NCI-H1048 (cell line): ENCODE results near the gene TRA2A.
"Not testable (repeated sequence)": the region's sequence is repeated elsewhere in the genome, so short reads cannot be mapped to it uniquely, and the experiment has no call there.

ENCODE experiments used
- DNase-seq: peaks from one replicate; lab custom pipeline; 2025; lab: John Stamatoyannopoulos, UW

The TRA2A gene

DNA sequence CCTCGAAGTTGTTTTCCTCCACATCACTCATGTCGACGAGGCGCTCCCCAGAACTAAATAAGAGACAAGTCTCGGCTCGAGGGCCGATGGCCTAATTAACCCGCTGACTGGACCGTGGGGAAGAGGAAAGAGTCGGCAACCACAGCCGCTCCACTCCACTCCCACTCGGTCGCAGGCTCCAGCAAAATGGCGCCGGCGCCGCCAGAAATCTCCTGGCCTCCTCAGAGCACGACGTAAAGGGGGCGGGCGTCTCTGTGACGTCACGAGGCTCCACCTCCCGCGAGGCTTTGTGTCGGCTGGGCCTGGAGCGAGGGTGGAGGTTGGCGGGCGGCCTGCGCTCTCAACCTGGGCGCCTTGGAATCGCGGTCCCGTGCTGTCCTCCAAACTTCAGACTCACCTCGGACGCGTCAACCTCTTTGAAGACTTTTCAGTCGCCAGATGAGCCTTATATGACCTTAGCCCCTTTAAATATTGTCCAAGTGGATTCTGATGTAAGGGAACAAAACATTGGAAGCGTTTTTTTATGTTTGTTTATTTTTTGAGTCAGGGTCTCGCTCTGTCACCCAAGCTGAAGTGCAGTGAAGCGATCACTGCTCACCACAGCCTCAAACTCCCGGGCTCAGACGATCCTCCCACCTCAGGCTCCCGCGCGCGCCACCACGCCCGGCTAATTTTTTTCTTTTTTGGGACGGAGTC, at the start of gene TRA2A:
Gene TRA2A (minus strand): TSS at position 188 of the 696 bp plus-strand sequence. CDS start 157 bp downstream, at position 31.
- DNase-seq = peak; percentile 72

DNA sequence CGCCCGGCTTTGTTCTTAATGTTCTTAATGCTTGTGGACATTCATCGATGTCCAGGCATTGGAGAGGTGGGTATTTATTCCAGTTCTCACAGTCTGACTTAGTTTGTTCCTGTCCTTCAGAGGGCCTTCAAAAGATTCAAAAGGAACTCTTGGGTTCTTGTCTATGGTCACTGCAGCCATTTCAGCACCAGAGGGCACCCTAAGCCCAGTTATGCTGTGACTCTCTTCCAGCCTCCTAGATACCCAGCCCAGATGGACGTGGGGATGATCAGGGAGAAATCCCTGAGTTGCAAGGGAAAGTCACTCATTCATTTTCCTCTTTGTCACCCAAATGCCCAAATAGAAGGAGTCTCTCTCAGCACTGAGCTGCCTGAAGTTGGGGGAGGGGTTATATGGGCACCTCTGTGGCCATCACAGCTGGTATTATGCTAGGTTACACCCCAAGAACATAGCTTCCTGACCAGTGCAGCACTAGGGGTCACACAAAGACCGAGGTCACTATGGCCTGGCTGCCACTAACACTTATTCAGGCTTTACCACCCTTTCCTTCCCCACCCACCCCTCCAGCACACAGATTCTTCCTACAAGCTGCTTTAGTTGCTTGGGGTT, 38.9 kb upstream of the TRA2A start:
- peak; percentile 13 for DNase-seq

DNA sequence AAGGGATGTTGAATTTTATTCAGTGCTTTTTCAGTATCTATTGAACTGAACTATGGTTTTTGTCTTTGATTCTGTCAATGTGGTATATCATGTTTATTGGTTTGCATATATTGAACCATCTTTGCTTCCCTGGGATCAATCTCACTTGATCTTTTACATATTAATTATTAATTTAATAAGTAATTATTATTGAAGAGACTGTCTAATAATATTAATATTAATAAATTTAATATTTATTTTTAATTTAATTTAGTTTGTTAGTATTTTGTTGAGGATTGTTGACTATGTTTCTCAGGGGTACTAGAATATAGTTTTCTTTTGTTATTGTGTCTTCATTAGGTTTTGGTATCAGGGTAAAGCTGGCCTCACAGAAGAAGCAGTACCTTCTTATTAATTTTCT, 26.5 kb upstream of the TRA2A start:
- no peak for DNase-seq

DNA sequence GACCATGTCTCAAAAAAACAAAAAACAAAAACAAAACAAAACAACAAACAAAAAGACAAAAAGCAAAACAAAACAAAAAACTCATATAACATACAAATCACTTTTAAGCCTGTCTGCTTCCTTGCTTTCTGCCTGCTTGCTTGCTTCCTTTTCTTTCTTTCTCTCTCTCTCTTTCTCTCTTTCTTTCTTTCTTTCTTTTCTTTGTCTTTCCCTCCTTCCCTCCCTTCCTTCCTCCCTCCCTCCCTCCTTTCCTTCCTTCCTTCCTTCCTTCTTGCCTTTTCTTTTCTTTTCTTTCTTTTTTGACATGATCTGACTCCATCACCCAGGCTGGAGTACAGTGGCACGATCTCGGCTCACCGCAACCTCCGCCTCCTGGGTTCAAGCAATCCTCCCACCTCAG, 15.9 kb upstream of the TRA2A start:
- DNase-seq = no peak

DNA sequence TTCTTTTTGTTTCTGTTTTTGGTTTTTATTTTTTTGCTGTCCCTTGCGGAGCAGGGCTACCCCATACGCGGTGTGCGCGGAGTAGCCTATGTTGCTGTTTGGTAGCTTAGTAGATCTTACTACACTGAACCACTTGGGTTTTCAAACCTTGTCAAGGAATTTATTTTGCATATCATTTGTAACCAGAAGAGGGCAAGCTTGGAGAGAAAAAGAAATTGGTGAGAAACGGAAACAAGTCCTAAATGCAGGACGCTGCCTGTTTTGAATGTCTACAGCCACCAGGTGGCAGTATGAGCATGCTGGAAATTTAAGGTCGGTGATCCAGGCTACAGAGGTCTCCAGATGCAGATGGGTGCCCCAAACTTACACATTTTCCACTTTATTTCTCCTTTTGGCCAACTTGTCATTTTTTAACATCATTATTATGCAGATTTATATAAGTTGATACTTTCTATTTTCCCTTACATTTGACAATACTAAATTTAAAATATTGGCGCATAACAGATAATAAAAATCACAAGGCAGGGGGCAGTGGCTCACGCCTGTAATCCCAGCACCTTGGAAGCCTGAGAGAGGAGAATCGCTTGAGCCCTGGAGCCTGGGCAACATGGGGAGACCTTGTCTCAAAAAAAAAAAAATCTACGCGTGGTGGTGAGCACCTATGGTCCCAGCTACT, 15.3 kb upstream of the TRA2A start:
- peak; percentile 70 for DNase-seq

DNA sequence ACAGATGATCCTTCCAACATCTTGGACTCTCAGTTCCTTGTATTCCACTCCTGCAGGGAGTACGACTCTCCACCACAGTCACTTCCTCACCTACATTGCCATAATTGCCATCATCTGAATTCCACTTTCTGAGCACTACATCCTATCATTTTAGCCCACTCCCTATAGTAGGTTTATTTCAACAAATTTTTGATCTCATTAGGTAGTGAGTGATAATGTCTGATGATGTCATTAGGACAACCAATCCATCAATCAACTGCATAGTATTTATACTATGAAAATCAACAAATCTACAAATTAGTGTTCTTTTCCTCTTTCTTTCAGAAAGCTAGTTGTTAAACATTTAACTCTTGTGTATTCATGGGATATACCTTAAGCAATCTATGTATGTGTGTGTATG, 13.7 kb upstream of the TRA2A start:
- no peak for DNase-seq

DNA sequence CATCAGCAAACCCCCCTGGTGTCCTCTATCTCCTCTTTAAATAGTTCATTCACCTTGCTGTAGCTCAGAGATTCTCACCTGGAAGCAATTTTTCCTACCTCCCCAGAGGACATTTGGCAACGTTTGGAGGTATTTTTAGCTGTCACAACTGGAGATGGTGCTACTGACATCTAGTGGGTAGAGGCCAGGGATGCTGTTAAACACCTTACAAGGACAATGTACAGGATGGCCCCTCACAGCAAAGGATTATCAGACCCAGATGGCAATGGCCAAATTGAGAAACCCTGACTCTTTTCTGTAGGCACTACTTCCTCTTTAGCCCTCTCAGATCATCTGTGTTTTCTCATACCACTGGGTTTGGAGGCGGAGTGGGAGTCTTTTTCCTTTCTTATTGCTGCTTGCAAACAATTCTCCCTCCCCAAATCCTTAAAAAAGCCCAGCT, 13.2 kb upstream of the TRA2A start:
- DNase-seq = peak; percentile 26

DNA sequence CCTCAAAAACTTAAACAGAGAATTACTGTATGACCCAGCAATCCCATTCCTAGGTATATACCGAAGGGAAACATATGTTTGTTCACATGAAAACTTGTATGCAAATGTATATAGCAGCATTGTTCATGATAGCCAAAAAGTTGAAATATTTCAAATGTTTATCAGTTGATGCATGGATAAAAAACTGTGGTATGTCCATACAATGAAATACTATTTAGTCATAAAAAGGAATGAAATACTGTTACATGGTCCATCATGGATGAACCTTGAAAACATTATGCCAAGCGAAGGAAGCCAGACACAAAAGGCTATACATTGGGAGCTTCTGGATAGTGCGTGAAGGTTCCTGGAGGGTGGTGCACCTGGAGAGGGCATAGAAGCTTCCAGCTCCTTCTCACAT, 11.0 kb upstream of the TRA2A start:
- DNase-seq = no peak

DNA sequence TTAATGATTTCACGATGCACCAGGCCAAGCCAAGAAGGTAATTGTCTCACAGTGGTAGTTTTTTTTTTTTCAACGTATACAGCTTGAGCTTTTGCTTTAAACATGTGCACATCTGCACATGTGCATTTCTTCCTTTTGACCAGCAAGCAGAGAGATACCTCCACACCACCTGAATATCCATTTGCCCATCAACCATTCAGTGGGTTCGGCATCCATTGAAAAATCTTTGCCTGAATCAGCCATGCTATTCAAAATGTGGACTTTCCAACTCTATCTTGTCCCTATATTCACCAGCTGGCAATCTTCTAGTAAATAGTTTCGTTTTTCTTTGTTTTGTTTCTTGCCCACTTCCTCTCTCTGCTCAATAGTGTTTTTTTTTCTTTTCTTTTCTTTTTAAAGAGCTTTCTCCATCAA, 7.7 kb upstream of the TRA2A start:
- no peak for DNase-seq

DNA sequence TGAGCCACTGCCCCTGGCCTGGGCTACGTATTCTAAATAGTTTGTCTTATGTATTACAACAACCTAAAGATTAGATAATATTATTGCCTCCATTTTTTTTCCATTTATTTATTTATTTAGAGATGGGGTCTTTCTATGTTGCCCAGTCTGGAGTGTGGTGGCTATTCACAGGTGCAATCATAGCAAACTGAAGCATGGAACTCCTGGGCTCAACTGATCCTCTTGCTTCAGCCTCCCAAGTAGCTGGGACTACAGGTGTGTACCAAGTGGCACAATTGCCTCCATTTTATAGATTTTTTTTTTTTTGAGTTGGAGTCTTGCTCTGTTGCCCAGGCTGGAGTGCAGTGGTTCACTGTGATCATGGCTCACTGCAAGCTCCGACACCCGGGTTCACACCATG, 6.5 kb upstream of the TRA2A start:
- no peak for DNase-seq

DNA sequence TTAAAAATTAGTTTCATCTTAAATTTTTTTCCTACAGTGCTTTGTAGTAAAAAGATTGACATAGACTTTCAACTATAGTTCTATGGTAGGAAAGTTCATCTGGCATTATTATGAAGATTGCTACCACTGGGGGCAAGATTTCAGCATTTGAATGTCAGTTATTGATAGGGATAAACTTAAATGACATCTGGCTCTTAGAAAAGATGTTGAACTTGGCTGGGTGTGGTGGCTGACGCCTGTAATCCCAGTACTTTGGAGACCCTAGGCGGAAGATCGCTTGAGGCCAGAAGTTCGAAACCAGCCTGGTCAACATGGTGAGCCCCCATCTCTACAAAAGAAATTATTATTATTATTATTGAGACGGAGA, 1.4 kb upstream of the TRA2A start:
- DNase-seq = no peak

DNA sequence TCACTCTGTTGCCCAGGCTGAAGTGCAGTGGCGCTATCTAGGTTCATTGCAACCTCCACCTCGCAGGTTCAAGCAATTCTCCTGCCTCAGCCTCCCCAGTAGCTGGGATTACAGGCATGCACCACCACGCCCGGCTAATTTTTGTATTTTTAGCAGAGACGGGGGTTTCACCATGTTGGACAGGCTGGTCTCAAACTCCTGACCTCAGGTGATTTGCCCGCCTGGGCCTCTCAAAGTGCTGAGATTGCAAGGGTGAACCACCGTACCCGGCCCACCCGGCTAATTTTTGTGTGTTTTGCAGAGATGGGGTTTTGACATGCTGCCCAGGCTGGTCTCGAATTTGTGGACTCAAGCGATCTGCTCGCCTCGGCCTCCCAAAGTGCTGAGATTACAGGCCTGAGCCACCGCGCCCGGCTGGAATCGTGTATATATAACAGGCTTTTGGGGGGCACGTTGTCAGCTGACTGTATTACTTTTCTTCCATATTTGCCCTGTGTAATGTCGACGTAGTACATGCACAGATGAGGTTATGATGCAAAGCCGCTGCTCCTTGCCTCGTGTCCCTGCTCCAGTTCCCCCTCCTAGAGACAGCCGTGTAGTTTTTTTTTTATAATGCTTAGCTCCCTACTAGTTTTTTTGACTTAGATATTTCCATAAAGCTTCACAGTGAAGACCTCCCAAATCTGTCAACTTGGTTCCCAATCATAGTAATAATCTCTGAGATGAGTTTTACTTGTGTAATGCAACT, 883 bp upstream of the TRA2A start:
- DNase-seq = no peak

DNA sequence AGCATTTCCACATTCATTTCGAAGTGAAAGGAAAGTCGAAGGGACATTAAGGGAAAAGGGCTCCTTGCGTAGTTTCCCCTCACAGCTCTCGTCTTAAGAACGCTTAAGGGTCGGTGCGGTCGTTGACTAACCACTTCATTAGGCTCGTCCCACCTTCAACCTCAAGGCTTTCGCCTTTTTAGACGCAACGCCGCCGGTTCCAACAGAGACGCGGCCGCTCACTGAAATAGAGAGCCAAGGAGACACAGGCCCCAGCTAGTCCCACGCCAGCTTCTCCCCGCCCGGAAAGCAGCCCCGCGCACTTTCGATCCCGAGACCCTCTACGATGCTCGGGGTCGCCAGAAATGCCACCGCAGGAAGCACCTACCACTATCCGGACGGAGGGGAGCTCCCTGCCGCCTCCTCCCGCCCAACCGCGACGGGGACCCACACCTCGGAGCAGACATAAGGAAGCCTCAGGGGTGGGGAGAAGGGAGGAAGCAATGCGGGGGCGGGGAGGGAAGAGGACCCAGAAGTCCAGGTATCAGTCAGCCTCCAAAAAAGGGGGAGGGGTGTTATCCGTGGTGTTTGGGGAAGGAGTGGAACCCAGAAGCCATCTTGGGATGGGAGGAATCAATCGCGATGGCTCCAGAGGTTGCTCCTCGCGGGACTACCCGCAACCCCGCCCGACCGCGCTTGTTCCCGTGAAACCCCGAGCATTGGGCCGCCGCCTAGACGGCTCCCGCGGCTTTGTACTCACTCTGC, 559 bp downstream of the TRA2A start:
- DNase-seq = peak; percentile 4

DNA sequence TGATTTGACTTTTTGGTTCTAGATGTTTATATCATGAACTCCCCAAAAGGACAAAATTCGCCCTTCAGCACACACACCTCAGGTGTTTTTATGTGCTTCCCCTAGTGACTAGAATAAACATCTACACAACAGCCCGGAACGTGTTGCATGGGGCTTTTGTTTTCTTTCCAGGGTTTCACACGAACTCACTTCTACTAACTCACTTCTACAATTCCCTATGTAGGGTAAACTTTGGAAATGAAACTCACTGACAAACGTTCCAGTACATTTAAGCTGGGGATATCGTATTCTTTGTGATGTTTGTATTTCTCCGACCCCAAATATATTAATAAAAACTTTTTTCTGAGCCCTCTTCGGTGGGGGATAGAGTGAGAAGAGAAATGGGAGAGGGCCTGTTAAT, 1.4 kb downstream of the TRA2A start:
- peak; percentile 2 for DNase-seq

DNA sequence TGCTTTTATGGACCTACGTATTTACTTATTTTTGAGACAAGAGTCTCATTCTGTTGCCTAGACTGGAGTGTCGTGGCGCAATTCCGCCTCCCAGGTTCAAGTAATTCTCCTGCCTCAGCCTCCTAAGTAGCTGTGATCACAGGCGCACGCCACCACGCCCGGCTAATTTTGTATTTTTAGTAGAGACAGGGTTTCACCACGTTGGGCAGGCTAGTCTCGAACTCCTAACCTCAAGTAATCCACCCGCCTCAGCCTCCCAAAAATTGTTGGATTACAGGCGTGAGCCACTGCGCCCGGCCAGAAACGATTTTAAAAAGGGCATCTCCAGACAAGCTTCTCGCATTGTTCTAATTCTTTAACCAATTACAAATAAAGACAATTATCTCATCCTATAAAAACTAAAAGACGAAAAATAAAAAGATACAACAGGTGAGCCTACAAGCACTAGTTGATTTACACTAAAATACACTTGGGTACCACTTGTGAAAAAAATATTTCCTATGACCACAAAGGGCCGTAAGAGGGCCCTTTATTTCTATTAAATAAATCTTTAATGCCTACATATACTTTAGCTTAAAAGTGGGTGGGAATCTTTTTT, 2.4 kb downstream of the TRA2A start:
- no peak for DNase-seq

DNA sequence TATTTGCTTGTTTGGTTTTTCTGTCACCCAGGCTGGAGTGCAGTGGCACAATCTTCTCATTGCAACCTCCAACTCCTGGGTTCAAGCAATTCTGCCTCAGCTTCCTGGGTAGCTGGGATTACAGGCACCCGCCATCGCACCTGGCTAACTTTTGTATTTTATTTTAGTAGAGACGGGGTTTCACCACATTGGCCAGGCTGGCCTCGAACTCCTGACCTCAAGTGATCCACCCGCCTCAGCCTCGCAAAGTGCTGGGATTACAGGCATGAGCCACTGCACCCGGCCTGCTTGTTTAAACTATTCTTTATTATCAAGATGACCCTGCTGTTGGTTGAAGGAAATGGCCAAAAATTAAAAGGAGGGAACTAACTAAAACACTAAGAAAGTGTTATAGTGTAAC, 6.2 kb downstream of the TRA2A start:
- DNase-seq = not testable (repeated sequence)

DNA sequence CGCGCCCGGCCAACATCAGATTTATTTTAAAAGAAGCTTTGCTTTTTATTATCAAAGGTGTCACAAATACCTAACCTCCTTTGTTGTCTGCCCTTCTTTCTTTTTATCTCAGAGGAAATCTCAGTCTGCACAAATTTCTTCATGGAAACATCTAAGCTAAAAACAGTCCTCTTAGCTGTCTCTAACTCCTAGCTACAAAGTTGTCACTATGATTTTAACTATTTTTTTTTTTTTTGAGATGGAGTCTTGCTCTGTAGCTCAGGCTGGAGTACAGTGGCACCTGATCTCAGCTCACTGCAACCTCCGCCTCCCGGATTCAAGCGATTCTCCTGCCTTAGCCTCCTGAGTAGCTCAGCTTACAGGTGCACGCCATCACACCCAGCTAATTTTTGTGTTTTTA, 7.3 kb downstream of the TRA2A start:
- no peak for DNase-seq

DNA sequence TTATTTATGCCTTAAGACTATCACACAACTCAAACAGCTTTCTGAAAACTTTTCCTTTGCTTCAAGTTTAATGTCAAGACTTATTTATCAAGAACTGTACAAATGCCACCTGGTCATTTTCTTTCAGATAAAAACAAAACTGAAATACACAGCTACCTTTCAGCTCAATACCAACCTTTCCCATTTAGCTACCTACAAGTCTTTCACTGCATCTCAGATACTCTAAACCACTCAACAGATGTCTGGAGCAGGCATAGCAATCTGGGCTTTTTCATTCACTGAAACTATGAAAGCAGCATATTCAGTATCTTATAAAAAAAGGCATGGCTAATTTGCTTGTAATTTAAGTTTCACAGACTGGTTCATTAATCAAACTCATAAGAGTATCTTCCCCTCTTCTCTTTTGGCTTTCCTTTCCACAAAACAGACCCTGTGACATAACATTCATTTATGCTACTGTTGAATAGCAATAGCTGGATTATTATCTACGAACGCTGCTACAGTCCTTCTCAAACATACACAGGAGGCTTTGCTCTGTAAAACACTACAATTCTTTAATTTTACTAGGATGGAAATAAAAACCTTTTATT, 8.2 kb downstream of the TRA2A start:
- DNase-seq = no peak

DNA sequence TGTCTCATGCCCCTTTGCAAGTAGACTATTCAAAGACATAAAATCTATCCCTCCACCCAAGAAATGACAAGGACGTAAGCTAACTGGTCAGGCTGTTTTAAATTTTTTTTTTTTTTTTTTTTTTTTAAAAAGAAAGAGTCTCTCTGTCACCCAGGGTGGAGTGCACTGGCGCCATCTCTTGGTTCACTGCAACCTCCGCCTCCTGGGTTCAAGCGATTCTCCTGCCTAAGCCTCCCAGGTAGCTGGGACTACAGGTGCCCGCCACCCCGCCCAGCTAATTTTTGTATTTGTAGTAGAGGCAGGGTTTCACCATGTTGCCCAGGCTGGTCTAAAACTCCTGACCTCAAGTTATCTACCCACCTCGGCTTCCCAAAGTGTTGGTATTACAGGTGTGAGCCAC, 11.2 kb downstream of the TRA2A start:
- DNase-seq = no peak

DNA sequence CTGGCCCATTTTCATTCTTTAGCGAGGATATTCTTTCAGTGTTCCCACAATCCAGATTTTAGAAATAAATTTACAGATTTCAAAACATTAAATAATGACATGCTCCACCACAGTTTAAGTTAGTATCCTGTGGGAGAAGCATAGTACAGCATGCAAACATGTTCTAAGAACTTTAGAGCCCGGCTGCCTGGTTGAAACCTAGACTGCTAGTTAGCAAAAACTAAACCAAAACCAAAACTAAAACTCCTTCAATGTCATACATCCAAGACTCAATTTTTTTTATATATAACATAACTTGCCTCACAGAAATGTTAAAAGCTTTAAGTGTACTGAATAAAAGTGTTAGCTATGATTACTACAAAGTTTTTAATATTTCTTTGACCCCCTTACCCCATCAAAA, 17.0 kb downstream of the TRA2A start:
- no peak for DNase-seq

DNA sequence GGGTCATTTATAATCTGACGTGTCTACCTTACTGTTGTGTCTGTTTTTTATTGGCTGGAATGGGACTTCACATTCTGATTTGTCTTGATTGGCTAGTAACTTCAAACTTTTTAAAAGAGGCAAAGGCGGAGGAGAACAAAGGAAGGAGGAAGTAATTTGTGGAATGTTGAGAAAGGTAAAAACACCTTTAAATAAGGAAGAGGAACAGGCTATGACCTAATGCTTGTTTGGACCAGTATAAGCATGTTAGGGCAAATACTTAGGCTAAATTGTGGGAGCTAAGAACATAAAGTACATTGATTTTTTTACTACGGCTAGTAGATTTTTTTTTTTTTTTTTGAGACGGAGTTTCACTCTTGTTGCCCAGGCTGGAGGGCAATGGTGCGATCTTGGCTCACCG, 18.0 kb downstream of the TRA2A start:
- DNase-seq = not testable (repeated sequence)
